ENCODE results near the gene GTF2A1.
"Not testable (repeated sequence)": the region's sequence is repeated elsewhere in the genome, so short reads cannot be mapped to it uniquely, and the experiment has no call there.

The GTF2A1 gene

DNA sequence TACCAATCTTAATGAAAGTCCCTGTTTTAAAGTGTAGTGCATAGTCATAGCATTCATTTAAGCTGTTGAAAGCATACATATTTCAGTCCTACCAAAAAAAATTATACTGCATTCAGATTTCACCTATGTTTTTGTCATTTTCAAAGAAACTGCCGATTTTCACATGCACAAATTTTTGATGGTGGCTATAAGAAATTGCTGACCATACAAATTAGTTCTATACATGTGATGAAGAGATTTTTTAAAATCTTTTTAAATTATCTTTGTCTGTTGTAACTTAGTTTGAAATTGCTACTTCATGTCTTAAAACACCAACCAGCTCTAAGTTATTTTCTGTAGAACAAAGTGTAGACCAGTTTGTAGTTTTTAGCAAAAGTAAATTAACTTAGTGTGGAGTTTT lies 3.5 kb upstream of the GTF2A1 start:
- DNase-seq: no peak

GRCh38 chr14:81223788-81224187 lies 3.0 kb upstream of the GTF2A1 start:
- DNase-seq: not testable (repeated sequence)

DNA sequence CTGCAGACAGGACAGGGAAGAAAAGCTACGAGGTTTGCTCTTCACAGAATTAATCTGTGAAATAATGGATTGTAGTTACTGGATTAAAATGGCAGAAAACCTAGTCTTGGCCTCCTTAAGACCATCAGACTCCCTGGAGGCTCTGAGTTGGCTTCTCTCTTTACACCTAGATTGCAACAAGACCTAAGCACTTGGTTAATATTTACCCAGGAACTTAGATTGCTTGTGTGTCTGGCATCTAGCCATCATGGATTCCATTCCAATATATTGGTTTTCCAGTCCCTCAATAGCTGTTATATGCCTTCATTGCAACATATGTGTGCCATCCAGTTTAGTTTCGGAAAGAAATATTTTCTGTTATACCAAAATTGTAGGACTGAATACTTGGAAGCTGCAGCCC lies 1.9 kb upstream of the GTF2A1 start:
- no peak for DNase-seq

GRCh38 chr14:81222126-81222525 lies 1.4 kb upstream of the GTF2A1 start:
- no peak for DNase-seq

GRCh38 chr14:81221579-81222102 lies 882 bp upstream of the GTF2A1 start:
- DNase-seq: no peak

DNA sequence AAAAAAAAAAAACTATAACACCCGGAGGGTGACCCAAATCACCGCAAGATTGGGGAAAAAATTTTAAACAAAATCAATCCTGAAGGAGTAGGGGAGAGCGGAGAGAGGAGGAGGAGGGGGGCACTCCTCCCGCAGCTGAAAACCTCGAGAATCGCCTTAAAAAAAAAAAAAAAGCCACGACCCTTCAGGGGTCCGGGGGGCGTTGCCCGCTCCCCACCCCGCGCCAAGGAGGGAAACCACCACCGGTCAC lies 254 bp downstream of the GTF2A1 start:
- no peak for DNase-seq

DNA sequence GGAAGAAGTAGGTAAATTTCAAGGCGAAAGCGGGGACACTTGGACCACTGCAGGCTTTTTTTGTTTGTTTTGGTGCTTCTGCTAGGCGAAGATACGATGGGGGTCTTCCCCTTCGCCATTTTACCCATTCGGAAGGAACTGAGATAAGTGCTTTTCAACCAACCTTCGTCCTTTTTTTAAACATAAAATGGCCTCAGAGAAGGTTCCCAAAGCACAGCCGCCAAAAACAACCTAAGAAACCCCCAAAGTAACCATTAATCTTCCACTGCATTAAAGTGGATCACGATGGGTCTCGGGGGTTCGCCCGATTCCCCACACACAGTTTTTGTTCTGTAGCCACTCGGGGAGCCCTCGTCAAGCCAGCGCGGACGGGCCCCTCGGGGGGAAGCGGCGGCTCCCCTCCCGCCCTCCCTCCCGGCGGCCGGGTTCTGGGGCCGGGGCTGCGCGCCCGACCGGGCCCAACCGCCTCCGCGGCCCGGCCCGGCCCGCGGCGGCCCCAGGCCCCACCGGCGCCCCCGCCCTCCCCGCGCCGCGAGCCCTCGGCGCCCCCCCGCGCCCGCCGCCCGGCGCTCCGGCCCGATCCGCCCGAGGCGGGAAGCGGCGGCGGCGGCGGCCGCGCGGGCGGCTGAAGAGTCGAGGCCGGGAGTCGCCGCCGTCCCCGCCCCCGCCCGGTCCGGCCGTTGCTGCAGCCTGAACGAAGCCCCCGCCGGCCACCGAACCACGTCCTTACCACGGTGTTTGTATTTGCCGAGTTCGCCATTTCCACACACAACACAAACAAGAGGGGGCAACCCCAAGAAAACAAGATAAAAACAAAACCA lies 790 bp downstream of the GTF2A1 start:
- peak; percentile 11 for DNase-seq

- DNase-seq: peak; percentile 83
These were observed 1.5 kb downstream of the GTF2A1 start for GRCh38 chr14:81219210-81219758.

DNA sequence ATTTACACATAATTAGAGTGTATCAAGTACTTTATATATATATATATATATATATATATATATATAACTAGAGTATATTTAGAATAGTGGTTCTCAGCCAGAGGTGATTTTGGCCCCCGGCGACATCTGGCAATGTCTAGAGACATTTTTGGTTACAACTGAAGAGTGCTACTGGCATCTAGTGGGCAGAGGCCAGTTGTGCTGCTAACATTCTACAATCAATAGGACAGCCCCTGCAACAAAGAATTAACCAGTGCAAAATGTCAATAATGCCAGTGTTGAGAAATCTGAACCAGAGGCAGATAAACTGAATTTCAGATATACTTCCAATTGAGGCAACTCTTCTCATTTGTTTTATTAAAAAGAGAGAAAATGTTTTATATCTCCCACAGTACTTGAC lies 8.9 kb downstream of the GTF2A1 start:
- DNase-seq: no peak

- DNase-seq: no peak
These were observed 11.5 kb downstream of the GTF2A1 start for GRCh38 chr14:81209167-81209836.

GRCh38 chr14:81208489-81208888 lies 12.3 kb downstream of the GTF2A1 start:
- DNase-seq: no peak

DNA sequence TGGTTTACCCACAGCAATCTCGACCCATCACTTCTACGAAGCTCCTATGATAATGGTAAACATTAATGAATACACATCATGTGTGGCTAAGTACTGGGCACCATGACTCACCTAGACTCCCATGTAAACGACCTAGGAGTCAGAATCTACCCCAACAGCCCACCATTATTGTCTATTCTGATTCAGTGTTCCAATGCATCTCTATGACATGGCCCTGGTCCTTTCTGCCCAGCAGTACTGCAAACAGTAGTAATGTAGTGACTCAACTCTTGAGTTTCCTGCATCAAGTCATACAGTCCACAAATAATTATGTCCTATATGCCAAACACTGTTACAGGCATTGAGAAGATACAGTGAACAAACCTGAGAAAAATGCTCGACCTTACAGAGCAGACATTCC lies 14.6 kb downstream of the GTF2A1 start:
- DNase-seq: no peak

DNA sequence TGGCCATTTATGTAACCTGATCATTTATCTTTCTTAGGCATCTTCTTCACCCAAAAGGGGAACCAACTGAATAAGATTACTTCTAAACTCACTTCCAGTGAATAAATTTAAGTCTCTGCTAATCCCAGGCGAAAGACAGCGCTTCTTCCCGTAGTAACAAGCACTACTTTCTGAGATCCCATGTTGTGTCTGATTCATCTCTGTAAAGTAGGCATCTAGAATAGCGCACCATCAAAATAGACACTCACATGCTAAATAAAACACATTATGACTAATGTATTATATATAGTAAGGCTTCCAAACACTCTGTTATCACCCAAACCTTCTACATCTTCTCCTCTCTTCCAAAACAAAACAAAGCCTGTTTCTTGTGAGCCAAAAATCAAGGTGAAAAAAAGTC lies 15.1 kb downstream of the GTF2A1 start:
- no peak for DNase-seq

DNA sequence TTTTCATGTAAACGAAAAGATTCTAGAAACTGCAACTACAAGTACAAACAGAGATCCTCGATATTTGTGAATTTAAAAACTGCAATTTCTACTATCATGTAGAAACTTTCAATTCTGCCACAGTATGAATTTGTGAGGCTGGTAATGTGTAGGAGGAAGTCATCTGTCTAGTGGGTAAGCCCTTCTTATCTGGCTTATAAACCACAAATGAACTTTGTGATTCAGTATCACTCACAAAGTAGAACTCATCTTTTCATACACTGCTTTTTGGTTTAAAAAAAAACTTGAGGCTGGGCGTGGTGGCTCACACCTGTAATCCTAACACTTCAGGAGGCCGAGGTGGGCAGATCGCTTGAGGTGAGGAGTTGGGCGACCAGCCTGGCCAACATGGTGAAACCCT lies 20.7 kb downstream of the GTF2A1 start:
- no peak for DNase-seq

DNA sequence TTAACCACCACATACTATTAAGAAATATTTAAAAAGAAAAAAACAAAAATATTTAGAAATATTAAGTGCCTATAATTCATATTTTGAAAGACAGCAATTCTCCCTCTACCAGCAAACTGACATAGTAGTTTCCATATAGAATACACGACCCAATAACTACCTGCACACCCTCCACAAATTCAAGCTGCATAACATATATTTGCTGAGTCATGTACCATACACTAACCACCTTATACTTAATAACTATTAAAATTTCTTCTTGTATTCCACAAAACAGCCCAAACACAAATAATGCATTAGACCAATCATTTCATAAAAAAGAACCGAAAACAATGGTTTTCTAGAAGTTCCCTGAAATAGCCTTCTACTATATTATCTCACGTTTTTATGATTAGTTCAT lies 21.7 kb downstream of the GTF2A1 start:
- no peak for DNase-seq

GRCh38 chr14:81198651-81199050 lies 22.1 kb downstream of the GTF2A1 start:
- DNase-seq: no peak

GRCh38 chr14:81193924-81194633 lies 26.7 kb downstream of the GTF2A1 start:
- no peak for DNase-seq

- no peak for DNase-seq
These were observed 28.2 kb downstream of the GTF2A1 start for GRCh38 chr14:81192594-81192993.

DNA sequence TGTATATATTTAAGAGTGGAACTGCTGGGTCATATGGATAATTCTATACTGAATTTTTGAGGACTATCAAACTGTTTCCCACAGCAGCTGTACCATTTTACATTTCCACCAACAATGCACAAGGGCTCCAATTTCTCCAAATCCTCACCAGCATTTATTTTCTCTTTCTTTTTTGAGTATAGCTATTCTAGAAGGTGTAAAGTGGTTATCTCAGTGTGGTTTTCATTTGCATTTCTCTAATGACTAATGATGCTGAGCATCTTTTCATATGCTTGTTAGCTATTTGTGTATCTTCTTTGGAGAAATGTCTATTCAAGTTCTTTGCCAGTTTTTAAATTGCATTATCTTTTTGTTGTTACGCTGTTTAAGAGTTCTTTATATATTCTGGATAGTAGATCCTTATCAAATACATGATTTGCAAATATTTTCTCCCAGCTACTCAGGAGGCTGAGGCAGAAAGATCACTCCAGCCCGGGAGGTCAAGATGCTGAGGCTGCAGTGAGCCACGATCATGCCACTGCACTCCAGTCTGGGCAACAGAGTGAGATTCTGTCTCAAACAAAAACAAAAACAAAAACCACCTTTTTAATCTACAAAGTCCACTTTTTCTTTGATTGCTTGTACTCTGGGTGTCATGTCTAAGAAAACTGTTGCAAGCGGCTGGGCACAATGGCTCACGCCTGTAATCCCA lies 32.8 kb downstream of the GTF2A1 start:
- no peak for DNase-seq

DNA sequence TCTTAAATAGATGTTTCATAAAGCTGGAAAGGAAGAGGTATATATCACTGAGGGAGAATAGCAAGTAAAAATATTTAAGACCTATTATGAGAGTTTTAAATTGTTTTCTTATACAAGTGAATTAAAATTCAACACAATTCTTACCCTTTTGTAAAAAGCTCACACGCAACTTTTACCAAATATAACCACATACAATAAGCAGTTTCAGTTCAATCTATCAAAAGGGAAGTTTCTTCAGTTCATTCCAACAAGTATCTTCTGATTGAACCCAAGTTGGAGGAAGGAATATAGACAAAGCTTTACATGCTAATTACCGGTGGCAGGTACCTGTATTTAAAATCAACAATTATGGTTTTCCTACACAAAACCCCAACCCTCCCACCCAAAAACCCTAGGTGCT lies 41.1 kb downstream of the GTF2A1 start:
- no peak for DNase-seq

DNA sequence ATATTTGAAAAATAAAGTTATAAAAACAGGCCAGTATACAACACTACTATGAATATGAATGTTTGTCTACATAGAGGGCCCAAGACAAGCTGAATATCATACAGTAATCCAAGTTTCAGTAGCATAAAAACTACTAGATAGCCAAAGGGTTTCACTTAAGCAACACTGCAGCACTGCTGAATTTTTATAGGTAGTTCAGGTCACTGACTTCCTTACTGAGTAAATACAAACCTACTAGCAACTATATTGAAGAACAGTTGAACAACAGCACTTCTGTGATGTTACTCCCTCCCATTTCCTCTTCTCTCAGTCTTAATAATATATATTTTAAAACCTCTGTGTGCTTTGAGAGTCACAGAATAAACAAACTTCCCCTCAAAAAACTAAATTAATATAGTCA lies 42.7 kb downstream of the GTF2A1 start:
- DNase-seq: no peak

DNA sequence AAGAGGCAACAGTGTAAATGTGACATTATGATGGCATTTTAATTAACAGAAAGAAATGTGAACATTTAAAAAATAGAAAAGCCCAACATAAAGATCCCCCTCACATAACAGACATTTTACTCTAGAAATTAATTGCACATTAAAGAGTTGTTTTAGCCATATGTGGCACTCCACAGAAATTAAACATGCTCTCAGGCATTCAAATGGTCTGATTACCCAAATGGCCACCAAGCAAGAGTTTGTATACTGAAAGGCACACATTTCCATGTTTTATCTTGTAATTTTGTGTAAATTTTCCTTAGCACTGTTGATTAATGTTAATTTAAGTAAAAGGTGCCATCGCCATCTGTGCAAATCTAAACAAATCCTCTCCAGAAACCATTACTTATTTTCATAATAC lies 43.5 kb downstream of the GTF2A1 start:
- DNase-seq: no peak

- no peak for DNase-seq
These were observed 44.5 kb downstream of the GTF2A1 start for GRCh38 chr14:81176241-81176640.

All from NCI-H2029 (cell line).